HepG2 (cell line): ENCODE data around the gene GKN1. TPM values are rescaled to one million over a fixed set of nuclear protein-coding genes. Genes with fewer than 3 reads are reported as not detected.
A peak's percentile ranks its signal among the peaks of the same experiment; 100 is the strongest.

Experiments
- ADNP ChIP-seq: sonication (generic); formaldehyde crosslinking; IDR thresholded peaks from 2 replicates; pipeline ENCODE4 v1.4.0; 2020; ENCODE audit warnings: missing genetic modification reagents
- ARID5B ChIP-seq: IDR thresholded peaks from 2 replicates; pipeline ENCODE4 v1.4.0; 2020; ENCODE audit warnings: mild to moderate bottlenecking, missing genetic modification reagents
- CTCF ChIP-seq: sonication (generic); formaldehyde crosslinking; IDR thresholded peaks from 2 replicates; pipeline ENCODE4 v1.5.0; 2020; ENCODE audit warnings: mild to moderate bottlenecking, missing genetic modification reagents, moderate library complexity
- HMGXB4 ChIP-seq, 2 experiments: sonication (generic) in 1 of 2; formaldehyde crosslinking in 1 of 2; IDR thresholded peaks; 2 replicates each; pipeline versions ENCODE4 v1.4.0 to v1.6.1; 2018 to 2020; ENCODE audit warnings: missing genetic modification reagents in 2 of 2, borderline replicate concordance in 1 of 2, low read depth in 1 of 2, mild to moderate bottlenecking in 1 of 2, missing biosample characterization in 1 of 2
- MAFK ChIP-seq, 2 experiments: IDR thresholded peaks in 1 of 2; conservative IDR thresholded peaks in 1 of 2; 2 replicates each; pipeline ENCODE4 v1.6.1; 2011; ENCODE audit warnings: improper control_type of control experiment in 2 of 2, low read length in 2 of 2
- MED13 ChIP-seq: sonication (generic); formaldehyde crosslinking; IDR thresholded peaks from 2 replicates; pipeline ENCODE4 v1.5.0; 2020; ENCODE audit warnings: missing genetic modification reagents
- POGZ ChIP-seq: sonication (generic); formaldehyde crosslinking; IDR thresholded peaks from 2 replicates; pipeline ENCODE4 v1.4.0; 2020; ENCODE audit warnings: mild to moderate bottlenecking, missing genetic modification reagents
- RFXAP ChIP-seq: sonication (generic); formaldehyde crosslinking; IDR thresholded peaks from 2 replicates; pipeline ENCODE4 v1.4.0; 2020; ENCODE audit warnings: missing genetic modification reagents, borderline replicate concordance
- STAG1 ChIP-seq: sonication (generic); formaldehyde crosslinking; IDR thresholded peaks from 2 replicates; pipeline ENCODE4 v1.4.0; 2020; ENCODE audit warnings: missing genetic modification reagents
- TBX2 ChIP-seq: sonication (generic); formaldehyde crosslinking; IDR thresholded peaks from 2 replicates; pipeline ENCODE4 v1.5.0; 2020; ENCODE audit warnings: missing genetic modification reagents, mild to moderate bottlenecking, borderline replicate concordance
- TBX3 ChIP-seq: fragments of 450-650 bp; IDR thresholded peaks from 2 replicates; pipeline ENCODE4 v1.6.1; 2017; ENCODE audit warnings: antibody characterized with exemption, mild to moderate bottlenecking, inconsistent platforms, borderline replicate concordance
- ZMAT5 ChIP-seq: sonication (generic); formaldehyde crosslinking; IDR thresholded peaks from 2 replicates; pipeline ENCODE4 v1.5.0; 2020; ENCODE audit warnings: mild to moderate bottlenecking, low read depth, missing genetic modification reagents, borderline replicate concordance
- ZNF136 ChIP-seq: sonication (generic); formaldehyde crosslinking; IDR thresholded peaks from 2 replicates; pipeline ENCODE4 v1.8.1; 2022; ENCODE audit warnings: low read depth, mild to moderate bottlenecking, moderate library complexity, missing genetic modification reagents
- ZNF276 ChIP-seq: sonication (generic); formaldehyde crosslinking; IDR thresholded peaks from 2 replicates; pipeline ENCODE4 v1.4.0; 2020; ENCODE audit warnings: mild to moderate bottlenecking, low read depth, missing genetic modification reagents
- ZNF343 ChIP-seq: sonication (generic); formaldehyde crosslinking; IDR thresholded peaks from 2 replicates; pipeline ENCODE4 v1.4.0; 2020; ENCODE audit warnings: mild to moderate bottlenecking, missing genetic modification reagents
- ZNF615 ChIP-seq: sonication (generic); formaldehyde crosslinking; IDR thresholded peaks from 2 replicates; pipeline ENCODE4 v1.5.0; 2020; ENCODE audit warnings: mild to moderate bottlenecking, missing genetic modification reagents, borderline replicate concordance
- ZNF780A ChIP-seq: sonication (generic); formaldehyde crosslinking; IDR thresholded peaks from 2 replicates; pipeline ENCODE4 v1.8.0; 2022; ENCODE audit warnings: mild to moderate bottlenecking, missing genetic modification reagents, moderate library complexity
- polyA plus RNA-seq, 8 experiments: library from polyadenylated mRNA; depleted of rRNA in 3 of 8; stranded (reverse) in 7 of 8; unstranded in 1 of 8; fragments of >200 nt; fragmentation: Illumina TruSeq in 4 of 8; extraction: Trizol in 4 of 8; gene quantifications; 2 replicates each; pipeline versions ENCODE4 v1.2.1 to v1.2.3, GENCODE V29; 2011 to 2016; ENCODE audit warnings: low read depth in 4 of 8, missing spikeins in 1 of 8, mixed read lengths in 1 of 8; ENCODE audit not compliant: insufficient read depth in 1 of 8
- total RNA-seq, 5 experiments: library from RNA; depleted of rRNA; stranded (reverse); fragments of >200 nt; fragmentation: Illumina TruSeq; extraction: Trizol; gene quantifications; 2 replicates each; pipeline ENCODE4 v1.2.3, GENCODE V29; 2016; ENCODE audit warnings: low read depth in 1 of 5

The GKN1 gene
- total and polyA plus RNA-seq, 2 of the 13 experiments (the other 11 are each of a cell fraction or from before 2014, with no cell fraction given), result not detected

GRCh38 chr2:68925295-68925896 is 49.0 kb upstream of the GKN1 start (continued):
- TF ChIP-seq ARID5B (CRISPR knock-in tag) (0 out of 2 replicates have a peak, but pooled peaks have one; percentile 13), STAG1 (peak; percentile 89), MED13 (no peak), TBX3 (no peak), ZNF276 (CRISPR knock-in tag) (no peak), ZNF780A (no peak), ZNF615 (CRISPR knock-in tag) (no peak), RFXAP (CRISPR knock-in tag) (no peak), ADNP (no peak), ZNF136 (CRISPR knock-in tag) (no peak), ZMAT5 (CRISPR knock-in tag) (no peak), CTCF (CRISPR knock-in tag) (peak; percentile 85), HMGXB4 (CRISPR knock-in tag; IDR thresholded peaks at IDR 0.05; ENCODE audit: borderline replicate concordance in 1 of 2, low read depth in 1 of 2) (no peak), ZNF343 (CRISPR knock-in tag) (no peak), POGZ (CRISPR knock-in tag) (no peak), TBX2 (CRISPR knock-in tag) (no peak), MAFK (conservative IDR thresholded peaks at IDR 0.05 in 1 of 2, IDR thresholded peaks at IDR 0.05 in 1 of 2; ENCODE audit: low read length in 2 of 2) (peak; percentile 50 to 52)
